BE2C (cell line): Measurements from ENCODE around the gene SLC35E3.

ENCODE experiments used
- DNase-seq: peaks from one replicate; pipeline ENCODE4 v3.0.0-alpha.2; 2020
- H3K27me3 ChIP-seq: fragments of 250-450 bp; sonication (Bioruptor Pico); 2 replicates; pipeline ENCODE4 v1.5.1; 2020; ENCODE audit warnings: mild to moderate bottlenecking
- H3K36me3 ChIP-seq: fragments of 250-450 bp; sonication (Bioruptor Pico); 2 replicates; pipeline ENCODE4 v1.5.1; 2020; ENCODE audit warnings: mild to moderate bottlenecking
- H3K4me1 ChIP-seq: fragments of 250-450 bp; sonication (Bioruptor Pico); 2 replicates; pipeline ENCODE4 v1.5.1; 2020
- H3K4me3 ChIP-seq: 2 replicates; pipeline ENCODE4 v1.5.1; 2011; ENCODE audit warnings: low read depth, low read length
- H3K9me3 ChIP-seq: fragments of 250-450 bp; sonication (Bioruptor Pico); 2 replicates; pipeline ENCODE4 v1.5.1; 2020
- CTCF ChIP-seq: IDR thresholded peaks from 2 replicates; pipeline ENCODE4 v1.5.1; 2012; ENCODE audit warnings: mild to moderate bottlenecking, low read depth, low read length

The SLC35E3 gene

GRCh38 chr12:68823696-68824095, 77.7 kb downstream of the SLC35E3 start:
- Histone ChIP-seq H3K9me3 (no peaks in the 10 kb centered on the region), H3K4me1 (no peaks in the 10 kb centered on the region), H3K4me3 (no peak overlapping the region), H3K36me3 (peaks cover 57% of the 10 kb centered on the region), H3K27me3 (no peaks in the 10 kb centered on the region)
- DNase-seq, result no peak
- TF ChIP-seq CTCF, result no peak

- no peak for TF ChIP-seq CTCF
- H3K4me1 ChIP-seq, result no peaks in the 10 kb centered on the region
Measured at GRCh38 chr12:68824131-68824530, 78.2 kb downstream of the SLC35E3 start.

DNA sequence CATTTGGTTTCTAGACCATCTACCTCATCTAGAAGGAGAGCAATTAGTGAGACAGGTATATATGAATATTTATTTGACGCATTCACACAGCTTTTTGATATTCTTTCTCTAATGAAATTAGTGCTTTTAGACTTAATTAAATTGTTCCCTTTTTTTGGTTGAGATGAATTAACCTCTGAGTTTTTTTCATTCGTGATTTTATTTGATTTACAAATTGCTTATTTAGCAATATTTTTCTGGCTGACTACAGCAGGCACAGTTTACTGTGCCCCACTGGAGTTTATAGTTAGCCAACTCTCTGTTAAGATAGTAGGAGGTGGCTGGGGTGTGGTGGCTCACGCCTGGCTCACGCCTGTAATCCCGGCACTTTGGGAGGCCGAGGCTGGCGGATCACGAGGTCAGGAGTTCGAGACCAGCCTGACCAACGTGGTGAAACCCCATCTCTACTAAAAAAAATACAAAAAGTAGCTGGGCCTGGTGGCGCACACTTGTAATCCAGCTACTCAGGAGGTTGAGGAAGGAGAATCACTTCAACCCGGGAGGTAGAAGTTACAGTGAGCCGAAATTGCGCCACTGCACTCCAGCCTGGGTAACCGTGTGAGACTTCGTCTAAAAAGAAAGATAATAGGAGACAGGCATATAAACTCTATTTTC, 78.7 kb downstream of the SLC35E3 start:
- DNase-seq, result no peak
- TF ChIP-seq CTCF, result no peak
- Histone ChIP-seq H3K4me3 (no peak overlapping the region), H3K9me3 (no peaks in the 10 kb centered on the region), H3K27me3 (no peaks in the 10 kb centered on the region), H3K4me1 (no peaks in the 10 kb centered on the region), H3K36me3 (peaks cover 56% of the 10 kb centered on the region)

More at GRCh38 chr12:68824131-68824530, 78.2 kb downstream of the SLC35E3 start:
- no peak overlapping the region for H3K4me3 ChIP-seq
- peaks cover 58% of the 10 kb centered on the region for H3K36me3 ChIP-seq
- no peaks in the 10 kb centered on the region for H3K9me3 ChIP-seq
- DNase-seq, result no peak
- H3K27me3 ChIP-seq, result no peaks in the 10 kb centered on the region

DNA sequence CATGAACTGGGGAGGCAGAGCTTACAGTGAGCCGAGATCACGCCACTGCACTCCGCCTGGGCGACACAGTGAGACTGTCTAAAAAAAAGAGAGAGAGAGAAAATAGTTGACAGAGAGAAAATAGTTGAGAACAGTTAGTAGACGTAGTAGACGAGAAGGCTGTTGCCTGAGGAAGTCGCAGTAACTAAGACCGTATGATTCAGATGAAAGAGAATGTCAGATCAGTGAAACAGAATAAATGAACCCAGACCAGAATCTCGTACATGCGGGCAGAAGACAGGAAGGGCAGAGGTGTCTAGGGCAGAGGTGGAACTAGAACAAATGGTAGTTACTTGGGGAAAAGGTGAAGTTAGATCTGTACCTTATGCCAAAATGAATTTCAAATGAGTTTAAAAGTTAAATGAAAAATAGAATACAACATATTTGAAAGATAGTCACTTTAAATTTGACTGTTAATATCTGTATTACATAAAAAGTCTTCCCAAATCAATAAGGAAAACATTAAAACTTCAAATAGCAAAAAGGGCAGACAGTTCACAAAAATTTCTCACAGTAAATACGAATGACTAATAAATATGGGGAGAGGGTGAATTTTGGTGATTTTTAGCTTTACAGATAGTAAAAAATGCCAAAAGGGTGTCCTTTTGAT, 79.7 kb downstream of the SLC35E3 start:
- Histone ChIP-seq H3K27me3 (no peaks in the 10 kb centered on the region), H3K9me3 (no peaks in the 10 kb centered on the region), H3K4me1 (no peaks in the 10 kb centered on the region), H3K36me3 (peaks cover 50% of the 10 kb centered on the region), H3K4me3 (no peak overlapping the region)
- no peak for TF ChIP-seq CTCF
- DNase-seq, result no peak

- TF ChIP-seq CTCF, result no peak
- H3K4me1 ChIP-seq, result no peaks in the 10 kb centered on the region
- no peaks in the 10 kb centered on the region for H3K27me3 ChIP-seq
- no peaks in the 10 kb centered on the region for H3K9me3 ChIP-seq
- no peak overlapping the region for H3K4me3 ChIP-seq
- no peak for DNase-seq
- H3K36me3 ChIP-seq, result peaks cover 44% of the 10 kb centered on the region
Measured at GRCh38 chr12:68827895-68828671, 82.1 kb downstream of the SLC35E3 start.
